Hepatocyte (in vitro differentiated cells): Measurements from ENCODE around the gene CNOT8.

Experiments used
- CTCF ChIP-seq: fragments of 200-600 bp; sonication (generic); IDR thresholded peaks from 2 replicates; pipeline ENCODE4 v1.5.1; 2016; ENCODE audit warnings: antibody characterized with exemption, mild to moderate bottlenecking; ENCODE audit not compliant: poor library complexity
- EZH2 ChIP-seq: fragments of 200-600 bp; sonication (generic); IDR thresholded peaks from 2 replicates; pipeline ENCODE4 v1.6.1; 2016; ENCODE audit warnings: antibody characterized with exemption, mild to moderate bottlenecking, borderline replicate concordance
- EZH2phosphoT487 ChIP-seq: fragments of 200-600 bp; sonication (generic); IDR thresholded peaks from one replicate; pipeline ENCODE4 v1.6.1; 2018; ENCODE audit warnings: antibody characterized with exemption, mild to moderate bottlenecking, low read depth, moderate library complexity; ENCODE audit not compliant: unreplicated experiment, severe bottlenecking

- TF ChIP-seq EZH2 (no peak), CTCF (no peak), EZH2phosphoT487 (no peak)
Observed at GRCh38 chr5:154865466-154866184, 7.2 kb downstream of the CNOT8 start.
